ENCODE measurements around the gene NIPA2. TPM values are rescaled to one million over a fixed set of nuclear protein-coding genes. Genes with fewer than 3 reads are reported as not detected.

The NIPA2 gene
- total and polyA plus RNA-seq, 2 of the 8 experiments (the other 6 are each of a cell fraction or from before 2014, with no cell fraction given): 38.5 to 81.7 TPM

GRCh38 chr15:22888120-22888859 is 49.8 kb downstream of the NIPA2 start:
- Histone ChIP-seq H3K23ac (ENCODE audit: insufficient read length) (no peak overlapping the region), H4K5ac (ENCODE audit: insufficient read length, low read depth, low read length) (no peak overlapping the region), H2BK20ac (ENCODE audit: low read length) (no peak overlapping the region), H3K18ac (ENCODE audit: extremely low read depth, low read length) (no peak overlapping the region), H2BK120ac (replicated peaks; ENCODE audit: low read depth, low read length) (no peak overlapping the region), H3K23me2 (ENCODE audit: low read depth, low read length) (no peaks in the 10 kb centered on the region), H2BK5ac (ENCODE audit: low read depth, low read length) (no peak overlapping the region), H3K79me2 (ENCODE audit: control insufficient read depth in 1 of 2, insufficient read depth in 2 of 2, low read length in 2 of 2) (no peaks in the 10 kb centered on the region), H3K4me3 (ENCODE audit: extremely low read depth in 1 of 4, insufficient read depth in 2 of 4, low read depth in 3 of 4, low read length in 4 of 4) (no peak overlapping the region), H2BK15ac (ENCODE audit: low read length) (no peak overlapping the region), H3K56ac (replicated peaks; ENCODE audit: insufficient read length, low read depth, low read length) (no peak overlapping the region), H2BK12ac (ENCODE audit: low read depth, low read length) (no peak overlapping the region), H3K79me1 (ENCODE audit: low read depth, low read length) (no peaks in the 10 kb centered on the region), H3K9me3 (ENCODE audit: insufficient read depth in 2 of 2, low read depth in 1 of 2, low read length in 1 of 2) (no peaks in the 10 kb centered on the region), H4K91ac (replicated peaks; ENCODE audit: insufficient read length, low read length) (no peak overlapping the region), H2AFZ (ENCODE audit: low read length) (no peak overlapping the region), H3K14ac (ENCODE audit: insufficient read length) (no peak overlapping the region), H4K20me1 (replicated peaks in 1 of 2; ENCODE audit: control insufficient read depth in 1 of 2, insufficient read depth in 2 of 2, low read length in 2 of 2) (no peaks in the 10 kb centered on the region), H2AK5ac (ENCODE audit: low read depth, low read length) (no peak overlapping the region), H3K36me3 (ENCODE audit: control insufficient read depth in 2 of 4, insufficient read depth in 4 of 4, low read length in 3 of 4) (peaks cover 0 to 2% (median under 1%) of the 10 kb centered on the region in 4 experiments; a peak in 3 of 8 replicates), H3K27ac (ENCODE audit: low read depth, low read length) (no peak overlapping the region), H4K8ac (ENCODE audit: extremely low read depth, insufficient read depth, low read length) (no peak overlapping the region), H3K9ac (replicated peaks in 1 of 4; ENCODE audit: extremely low read depth in 1 of 4, low read depth in 3 of 4, low read length in 3 of 4) (no peak overlapping the region), H3K4ac (replicated peaks; ENCODE audit: insufficient read length, low read depth, low read length) (no peak overlapping the region), H3K4me2 (ENCODE audit: insufficient read depth in 1 of 2, low read depth in 2 of 2, low read length in 2 of 2) (no peak overlapping the region), H3K27me3 (replicated peaks in 1 of 4; ENCODE audit: control insufficient read depth in 3 of 4, extremely low read depth in 1 of 4, insufficient read depth in 3 of 4, low read length in 3 of 4) (no peaks in the 10 kb centered on the region), H3K4me1 (replicated peaks in 1 of 4; ENCODE audit: control insufficient read depth in 3 of 4, insufficient read depth in 4 of 4, low read length in 3 of 4) (peaks cover 0 to 3% (median 0%) of the 10 kb centered on the region in 4 experiments; a peak in 1 of 7 replicates)
- WGBS, 2 experiments (ENCODE audit: extremely low coverage in 1 of 2, insufficient coverage in 1 of 2, insufficient read length in 1 of 2, insufficient replicate concordance in 2 of 2, low coverage in 1 of 2, low lambda C conversion rate in 2 of 2, missing lambda C conversion rate in 1 of 2): 90% methylated on average over 9 of the region's 9 CpGs; no CpG with 5 or more reads in 1 of the 2 experiments
- DNase-seq (ENCODE audit: low read depth in 1 of 2, low spot score in 2 of 2) (no peak), FAIRE-seq (no peak)
- POLR2A ChIA-PET (ENCODE audit: partially characterized antibody): no interaction called here
- CTCF ChIA-PET (ENCODE audit: partially characterized antibody): interaction anchor here (0.5 kb wide), 1 partner anchor 44 kb away, joined by 3 read pairs; no protein-coding TSS in a partner anchor
- TF ChIP-seq RAD21 (IDR thresholded peaks at IDR 0.05 in 1 of 2, conservative IDR thresholded peaks at IDR 0.05 in 1 of 2; ENCODE audit: low read depth in 2 of 2, low read length in 2 of 2) (no peak), CREB1 (IDR thresholded peaks at IDR 0.05) (no peak), POLR2AphosphoS5 (IDR thresholded peaks at IDR 0.05; ENCODE audit: low read depth, low read length) (no peak), JUN (IDR thresholded peaks at IDR 0.05; ENCODE audit: low read depth, low read length) (no peak), EP300 (IDR thresholded peaks at IDR 0.05; ENCODE audit: borderline replicate concordance in 1 of 2, low read depth in 2 of 2, low read length in 2 of 2) (no peak), HDAC2 (IDR thresholded peaks at IDR 0.05; ENCODE audit: borderline replicate concordance in 1 of 2, low read depth in 2 of 2, low read length in 2 of 2) (no peak), SP4 (IDR thresholded peaks at IDR 0.05; ENCODE audit: low read length) (no peak), NRF1 (IDR thresholded peaks at IDR 0.05; ENCODE audit: low read depth, low read length) (no peak)

Measured in H1 (cell line).